ENCODE results near the gene STX10. TPM values are rescaled to one million over a fixed set of nuclear protein-coding genes. Genes with fewer than 3 reads are reported as not detected.
"Not testable (repeated sequence)": the region's sequence is repeated elsewhere in the genome, so short reads cannot be mapped to it uniquely, and the experiment has no call there.

Gene STX10
- total RNA-seq, 4 donors from 2014 or later: 71.9 to 110 (median 82.2) TPM

DNA sequence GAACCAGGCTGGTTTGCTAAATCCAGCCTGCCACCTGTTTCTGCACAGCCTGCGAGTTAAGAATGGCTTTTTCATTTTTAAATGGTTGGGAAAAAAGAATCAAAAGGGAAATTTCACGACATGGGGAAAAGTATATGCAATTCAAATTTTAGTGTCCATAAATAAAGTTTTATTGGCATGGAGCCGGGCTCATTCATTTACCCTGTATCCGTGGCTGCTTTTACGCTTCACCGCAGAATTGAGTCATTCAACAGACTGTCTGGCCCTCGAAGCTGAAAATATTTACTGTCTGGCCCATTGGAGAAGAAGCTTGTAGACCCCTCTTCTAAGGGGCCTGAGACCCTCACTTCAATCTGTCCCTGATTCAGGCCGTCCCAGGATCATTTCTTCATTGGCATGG is 26.2 kb upstream of the STX10 start:
- no peak for DNase-seq (ENCODE audit: low spot score in 2 of 2)
- Histone ChIP-seq H3K27ac (no peak overlapping the region), H3K27me3 (no peaks in the 10 kb centered on the region), H3K36me3 (no peaks in the 10 kb centered on the region), H3K9me3 (no peaks in the 10 kb centered on the region), H3K4me1 (peaks cover 23% of the 10 kb centered on the region), H3K4me3 (no peak overlapping the region)
- WGBS: 84% methylated on average over 8 of the region's 8 CpGs
- TF ChIP-seq EP300 (IDR thresholded peaks at IDR 0.05): no peak
- no peak for TF ChIP-seq POLR2AphosphoS5 (IDR thresholded peaks at IDR 0.05)
- no peak for TF ChIP-seq POLR2A (IDR thresholded peaks at IDR 0.05)

DNA sequence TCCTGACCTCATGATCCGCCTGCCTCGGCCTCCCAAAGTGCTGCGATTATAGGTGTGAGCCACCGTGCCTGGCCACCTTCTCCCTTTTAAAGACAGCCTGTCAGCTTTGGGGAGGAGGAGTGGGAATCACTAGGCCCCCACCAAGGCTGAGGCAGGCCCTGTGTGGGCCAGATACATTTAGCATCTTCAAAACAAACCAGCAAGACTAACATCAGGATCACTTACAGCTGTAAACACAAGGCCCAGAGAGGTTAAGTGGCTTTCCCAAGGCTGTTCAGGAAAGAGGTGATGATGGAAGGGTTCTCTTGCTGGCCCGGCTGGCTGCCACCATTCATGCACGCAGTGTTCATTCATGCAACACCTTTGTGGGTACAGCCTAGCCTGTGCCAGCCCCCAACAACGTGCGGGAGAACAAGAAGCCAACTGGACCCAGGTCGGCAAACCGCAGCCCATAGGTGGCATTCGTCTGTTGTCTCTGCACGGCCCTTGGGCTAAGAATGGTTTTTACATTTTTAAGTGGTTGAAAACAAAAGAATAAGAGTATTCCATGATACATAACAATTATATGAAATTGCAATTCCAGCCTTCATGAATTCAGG is 23.1 kb upstream of the STX10 start:
- Histone ChIP-seq H3K27me3 (no peaks in the 10 kb centered on the region), H3K4me1 (peaks cover 48% of the 10 kb centered on the region), H3K36me3 (no peaks in the 10 kb centered on the region), H3K27ac (peak overlapping the region; percentile 90), H3K9me3 (no peaks in the 10 kb centered on the region), H3K4me3 (no peak overlapping the region)
- DNase-seq (ENCODE audit: low spot score in 2 of 2): no peak
- 83% methylated on average over 9 of the region's 12 CpGs for WGBS
- TF ChIP-seq EP300 (IDR thresholded peaks at IDR 0.05) (no peak), POLR2A (IDR thresholded peaks at IDR 0.05) (no peak), POLR2AphosphoS5 (IDR thresholded peaks at IDR 0.05) (no peak)
- TF ChIP-seq, protein P1, sequence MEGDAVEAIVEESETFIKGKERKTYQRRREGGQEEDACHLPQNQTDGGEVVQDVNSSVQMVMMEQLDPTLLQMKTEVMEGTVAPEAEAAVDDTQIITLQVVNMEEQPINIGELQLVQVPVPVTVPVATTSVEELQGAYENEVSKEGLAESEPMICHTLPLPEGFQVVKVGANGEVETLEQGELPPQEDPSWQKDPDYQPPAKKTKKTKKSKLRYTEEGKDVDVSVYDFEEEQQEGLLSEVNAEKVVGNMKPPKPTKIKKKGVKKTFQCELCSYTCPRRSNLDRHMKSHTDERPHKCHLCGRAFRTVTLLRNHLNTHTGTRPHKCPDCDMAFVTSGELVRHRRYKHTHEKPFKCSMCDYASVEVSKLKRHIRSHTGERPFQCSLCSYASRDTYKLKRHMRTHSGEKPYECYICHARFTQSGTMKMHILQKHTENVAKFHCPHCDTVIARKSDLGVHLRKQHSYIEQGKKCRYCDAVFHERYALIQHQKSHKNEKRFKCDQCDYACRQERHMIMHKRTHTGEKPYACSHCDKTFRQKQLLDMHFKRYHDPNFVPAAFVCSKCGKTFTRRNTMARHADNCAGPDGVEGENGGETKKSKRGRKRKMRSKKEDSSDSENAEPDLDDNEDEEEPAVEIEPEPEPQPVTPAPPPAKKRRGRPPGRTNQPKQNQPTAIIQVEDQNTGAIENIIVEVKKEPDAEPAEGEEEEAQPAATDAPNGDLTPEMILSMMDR (IDR thresholded peaks at IDR 0.05): no peak

DNA sequence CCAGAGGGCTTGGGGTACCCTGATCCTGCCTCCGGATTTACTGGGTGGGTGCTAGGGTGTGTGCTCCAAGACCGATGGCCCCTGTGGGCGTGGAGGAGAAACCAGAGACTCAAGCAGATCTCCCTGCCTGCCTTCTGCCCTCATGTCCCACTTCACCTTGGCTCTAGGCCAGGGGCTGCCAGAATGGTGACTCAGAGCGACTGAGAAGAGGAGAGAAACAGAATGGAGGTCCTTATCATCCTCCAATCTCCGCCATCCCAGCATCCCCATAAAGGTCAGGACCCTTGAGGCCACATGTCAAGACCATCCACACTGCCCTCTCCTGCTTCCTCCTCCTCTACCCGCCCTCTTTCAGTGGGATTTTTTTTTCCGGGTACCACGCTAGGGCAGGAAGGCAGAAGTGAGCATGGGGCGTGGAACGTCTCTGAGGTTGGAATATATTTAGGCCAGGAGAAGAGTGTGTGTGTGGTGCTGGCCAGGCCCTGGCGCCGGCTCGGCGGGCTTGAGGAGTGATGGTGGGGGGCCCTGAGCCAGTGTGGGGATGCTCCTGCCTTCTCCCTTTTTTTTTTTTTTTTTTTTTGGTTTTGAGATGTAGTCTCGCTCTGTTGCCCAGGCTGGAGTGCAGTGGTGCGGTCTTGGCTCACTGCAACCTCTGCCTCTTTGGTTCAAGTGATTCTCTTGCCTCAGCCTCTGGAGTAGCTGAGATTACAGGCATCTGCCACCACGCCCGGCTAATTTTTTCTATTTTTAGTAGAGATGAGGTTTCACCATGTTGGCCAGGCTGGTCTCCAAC is 22.4 kb upstream of the STX10 start:
- no peaks in the 10 kb centered on the region for H3K9me3 ChIP-seq
- TF ChIP-seq, protein P1 (IDR thresholded peaks at IDR 0.05): no peak
- no peak for TF ChIP-seq EP300 (IDR thresholded peaks at IDR 0.05)
- no peak for TF ChIP-seq POLR2AphosphoS5 (IDR thresholded peaks at IDR 0.05)
- no peak for TF ChIP-seq POLR2A (IDR thresholded peaks at IDR 0.05)
- H3K36me3 ChIP-seq: no peaks in the 10 kb centered on the region
- H3K4me1 ChIP-seq: peaks cover 55% of the 10 kb centered on the region
- no peak overlapping the region for H3K4me3 ChIP-seq
- WGBS: 42% methylated on average over 15 of the region's 18 CpGs
- peak overlapping the region; percentile 90 for H3K27ac ChIP-seq
- no peaks in the 10 kb centered on the region for H3K27me3 ChIP-seq
- DNase-seq (ENCODE audit: low spot score in 2 of 2): peak; percentile 87 to 92

DNA sequence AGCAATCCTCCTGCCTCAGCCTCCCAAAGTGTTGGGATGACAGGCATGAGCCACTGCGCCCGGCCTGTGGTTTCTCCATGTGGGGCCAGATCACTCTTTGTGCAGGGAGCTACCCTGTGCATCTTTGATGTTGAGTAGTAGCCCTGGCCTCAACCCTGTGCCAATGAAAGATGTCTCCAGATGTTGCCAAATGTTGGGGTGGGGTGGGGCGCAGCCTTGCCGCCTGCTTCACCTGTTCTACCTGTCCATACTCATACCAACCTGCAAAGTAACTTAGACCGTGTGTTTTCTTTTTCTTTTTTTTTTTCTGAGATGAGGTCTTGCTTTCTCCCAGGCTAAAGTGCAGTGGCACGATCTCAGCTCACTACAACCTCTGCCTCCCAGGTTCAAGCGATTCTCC is 21.0 kb upstream of the STX10 start:
- H3K27ac ChIP-seq: peak overlapping the region; percentile 90
- H3K27me3 ChIP-seq: no peaks in the 10 kb centered on the region
- no peak for DNase-seq (ENCODE audit: low spot score in 2 of 2)
- TF ChIP-seq POLR2A (IDR thresholded peaks at IDR 0.05) (no peak), POLR2AphosphoS5 (IDR thresholded peaks at IDR 0.05) (peak in 1 of 3 donors; percentile 15)
- WGBS: 63% methylated on average over 7 of the region's 7 CpGs
- H3K36me3 ChIP-seq: no peaks in the 10 kb centered on the region
- no peak overlapping the region for H3K4me3 ChIP-seq
- no peaks in the 10 kb centered on the region for H3K9me3 ChIP-seq
- peaks cover 69% of the 10 kb centered on the region for H3K4me1 ChIP-seq

DNA sequence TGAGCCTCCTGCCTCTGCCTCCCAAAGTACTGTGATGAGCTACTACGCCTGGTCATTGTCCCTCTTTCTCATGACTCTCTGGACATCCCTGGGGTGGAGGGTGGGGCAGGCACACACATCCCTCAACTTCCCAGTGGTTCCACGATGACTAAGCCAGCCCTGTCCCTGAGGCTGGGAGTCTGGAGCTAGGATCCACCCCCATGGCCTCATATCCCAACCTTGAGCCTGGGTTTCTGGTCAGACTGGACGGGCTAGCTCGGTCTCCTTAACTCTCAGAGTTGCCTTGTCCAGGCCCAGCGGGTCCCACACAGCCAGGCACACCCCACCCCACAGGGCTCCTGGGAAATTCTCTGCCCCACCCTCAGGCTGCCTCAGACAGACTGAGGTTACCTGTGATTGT is 19.6 kb upstream of the STX10 start:
- TF ChIP-seq EP300 (IDR thresholded peaks at IDR 0.05) (no peak), POLR2A (IDR thresholded peaks at IDR 0.05) (no peak), POLR2AphosphoS5 (IDR thresholded peaks at IDR 0.05) (no peak)
- TF ChIP-seq, protein P1 (IDR thresholded peaks at IDR 0.05): no peak
- H3K9me3 ChIP-seq: no peaks in the 10 kb centered on the region
- H3K4me1 ChIP-seq: peaks cover 82% of the 10 kb centered on the region
- H3K4me3 ChIP-seq: no peak overlapping the region
- 50% methylated on average over 5 of the region's 5 CpGs for WGBS
- H3K27ac ChIP-seq: peak overlapping the region; percentile 90
- H3K36me3 ChIP-seq: no peaks in the 10 kb centered on the region
- H3K27me3 ChIP-seq: no peaks in the 10 kb centered on the region
- no peak for DNase-seq (ENCODE audit: low spot score in 2 of 2)

DNA sequence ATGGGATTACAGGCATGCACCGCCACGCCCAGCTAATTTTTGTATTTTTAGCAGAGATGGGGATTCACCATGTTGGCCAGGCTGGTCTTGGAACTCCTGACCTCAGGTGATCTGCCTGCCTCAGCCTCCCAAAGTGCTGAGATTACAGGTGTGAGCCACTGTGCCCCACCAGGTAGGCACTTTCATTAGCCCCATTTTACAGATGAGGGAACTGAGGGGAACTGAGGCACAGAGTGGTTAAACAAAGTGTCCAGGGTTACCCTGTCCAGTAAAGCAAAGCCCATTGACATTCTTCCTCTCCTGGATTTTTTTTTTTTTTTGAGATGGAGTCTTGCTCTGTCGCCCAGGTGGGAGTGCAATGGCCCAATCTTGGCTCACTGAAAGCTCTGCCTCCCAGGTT is 16.0 kb upstream of the STX10 start:
- H3K27me3 ChIP-seq: not testable (repeated sequence)

More for the DNA sequence above, 16.0 kb upstream of the STX10 start:
- H3K4me1 ChIP-seq: peaks cover 94% of the 10 kb centered on the region
- not testable (repeated sequence) for H3K36me3 ChIP-seq; H3K4me3 ChIP-seq; DNase-seq (ENCODE audit: low spot score in 2 of 2); H3K9me3 ChIP-seq
- H3K27ac ChIP-seq: peak overlapping the region; percentile 90
- 94% methylated on average over 3 of the region's 3 CpGs for WGBS
